ENCODE results near the gene GRM1. TPM values are rescaled to one million over a fixed set of nuclear protein-coding genes. Genes with fewer than 3 reads are reported as not detected.

GRM1 gene
- total and polyA plus RNA-seq, 2 donors (not counting 3 experiments of a cell fraction or from before 2014, with no cell fraction given), result 0.07 TPM; not detected in 1

DNA sequence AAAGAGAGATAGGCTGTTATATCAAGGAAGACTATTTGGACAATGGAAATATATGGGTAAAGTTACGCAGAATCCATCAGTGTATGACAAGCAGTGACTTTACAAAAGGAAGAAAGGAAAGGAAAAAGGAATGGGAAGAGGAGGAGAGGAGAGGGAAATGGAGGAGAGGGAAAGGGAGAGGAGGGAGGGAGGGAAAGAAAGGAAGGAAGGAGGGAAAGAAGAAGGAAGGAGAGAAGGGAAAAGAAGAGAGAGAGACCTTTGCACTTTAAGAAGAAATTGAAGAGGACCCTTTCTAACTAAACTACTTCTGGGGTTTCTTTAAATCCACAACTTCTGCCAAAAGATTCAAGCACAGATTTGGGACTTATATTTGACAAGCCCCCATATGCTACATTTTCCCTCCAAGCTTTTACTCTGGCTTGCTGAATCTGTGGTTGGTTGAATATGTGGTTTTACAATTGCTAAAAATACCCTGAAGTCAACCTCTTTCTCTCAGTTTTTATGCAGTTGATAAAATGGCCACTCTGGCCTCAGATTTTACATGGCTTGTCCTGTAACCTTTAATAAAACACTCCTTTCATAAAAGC lies 394.0 kb downstream of the GRM1 start:
- H3K9me1 ChIP-seq (replicated peaks; ENCODE audit: control insufficient read depth, extremely low read depth, insufficient read depth, low read length), result no peaks in the 10 kb centered on the region
- no peak overlapping the region for H3K4me3 ChIP-seq (replicated peaks in 1 of 3; ENCODE audit: insufficient read depth in 1 of 3, low read depth in 1 of 3, low read length in 3 of 3)
- DNase-seq (ENCODE audit: low read depth, low spot score), result no peak
- intact Hi-C loops (cut with micrococcal nuclease), result no loop called here
- H3K36me3 ChIP-seq (ENCODE audit: control insufficient read depth in 2 of 2, extremely low read depth in 1 of 2, insufficient read depth in 2 of 2, low read length in 2 of 2), result no peaks in the 10 kb centered on the region
- no peak overlapping the region for H3K4me2 ChIP-seq (ENCODE audit: insufficient read depth, low read length)
- no TSS peak for BruUV-seq (replicated peaks)
- CTCF ChIA-PET, result no interaction called here
- no peaks in the 10 kb centered on the region for H3K9me3 ChIP-seq (replicated peaks; ENCODE audit: control insufficient read depth, insufficient read depth, low read length)
- H3K27ac ChIP-seq (ENCODE audit: insufficient read depth, low read depth, low read length), result no peak overlapping the region
- no peak overlapping the region for H3K9ac ChIP-seq (replicated peaks; ENCODE audit: extremely low read depth, insufficient read depth, low read length)
- no peak overlapping the region for H2AFZ ChIP-seq (ENCODE audit: low read depth, low read length)
- no peaks in the 10 kb centered on the region for H3K4me1 ChIP-seq (ENCODE audit: control insufficient read depth, extremely low read depth, insufficient read depth, low read length)
- no peak for FAIRE-seq
- no peaks in the 10 kb centered on the region for H3K27me3 ChIP-seq (ENCODE audit: control insufficient read depth in 2 of 2, insufficient read depth in 2 of 2, low read length in 2 of 2)
- POLR2A ChIA-PET, result no interaction called here
- TF ChIP-seq, protein P1, sequence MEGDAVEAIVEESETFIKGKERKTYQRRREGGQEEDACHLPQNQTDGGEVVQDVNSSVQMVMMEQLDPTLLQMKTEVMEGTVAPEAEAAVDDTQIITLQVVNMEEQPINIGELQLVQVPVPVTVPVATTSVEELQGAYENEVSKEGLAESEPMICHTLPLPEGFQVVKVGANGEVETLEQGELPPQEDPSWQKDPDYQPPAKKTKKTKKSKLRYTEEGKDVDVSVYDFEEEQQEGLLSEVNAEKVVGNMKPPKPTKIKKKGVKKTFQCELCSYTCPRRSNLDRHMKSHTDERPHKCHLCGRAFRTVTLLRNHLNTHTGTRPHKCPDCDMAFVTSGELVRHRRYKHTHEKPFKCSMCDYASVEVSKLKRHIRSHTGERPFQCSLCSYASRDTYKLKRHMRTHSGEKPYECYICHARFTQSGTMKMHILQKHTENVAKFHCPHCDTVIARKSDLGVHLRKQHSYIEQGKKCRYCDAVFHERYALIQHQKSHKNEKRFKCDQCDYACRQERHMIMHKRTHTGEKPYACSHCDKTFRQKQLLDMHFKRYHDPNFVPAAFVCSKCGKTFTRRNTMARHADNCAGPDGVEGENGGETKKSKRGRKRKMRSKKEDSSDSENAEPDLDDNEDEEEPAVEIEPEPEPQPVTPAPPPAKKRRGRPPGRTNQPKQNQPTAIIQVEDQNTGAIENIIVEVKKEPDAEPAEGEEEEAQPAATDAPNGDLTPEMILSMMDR (IDR thresholded peaks at IDR 0.05; ENCODE audit: extremely low read depth in 1 of 2, insufficient read depth in 1 of 2, low read depth in 1 of 2, low read length in 2 of 2), result no peak
- TF ChIP-seq, protein P2, sequence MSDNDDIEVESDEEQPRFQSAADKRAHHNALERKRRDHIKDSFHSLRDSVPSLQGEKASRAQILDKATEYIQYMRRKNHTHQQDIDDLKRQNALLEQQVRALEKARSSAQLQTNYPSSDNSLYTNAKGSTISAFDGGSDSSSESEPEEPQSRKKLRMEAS (IDR thresholded peaks at IDR 0.05; ENCODE audit: insufficient read depth, insufficient read length), result no peak
- no peak for TF ChIP-seq MYC (IDR thresholded peaks at IDR 0.05; ENCODE audit: low read depth, low read length)
- TF ChIP-seq EZH2 (IDR thresholded peaks at IDR 0.05; ENCODE audit: borderline replicate concordance, low read depth, low read length, severe bottlenecking), result no peak
- dilution Hi-C loops (cut with MboI; ENCODE audit: extremely low pct_ligation_motif_present, low sequenced_read_pairs), result no loop called here
- no peaks in the 10 kb centered on the region for H3K79me2 ChIP-seq (ENCODE audit: control insufficient read depth, insufficient read depth, low read length)
- no peaks in the 10 kb centered on the region for H4K20me1 ChIP-seq (replicated peaks; ENCODE audit: control insufficient read depth, extremely low read depth, insufficient read depth, low read length)

DNA sequence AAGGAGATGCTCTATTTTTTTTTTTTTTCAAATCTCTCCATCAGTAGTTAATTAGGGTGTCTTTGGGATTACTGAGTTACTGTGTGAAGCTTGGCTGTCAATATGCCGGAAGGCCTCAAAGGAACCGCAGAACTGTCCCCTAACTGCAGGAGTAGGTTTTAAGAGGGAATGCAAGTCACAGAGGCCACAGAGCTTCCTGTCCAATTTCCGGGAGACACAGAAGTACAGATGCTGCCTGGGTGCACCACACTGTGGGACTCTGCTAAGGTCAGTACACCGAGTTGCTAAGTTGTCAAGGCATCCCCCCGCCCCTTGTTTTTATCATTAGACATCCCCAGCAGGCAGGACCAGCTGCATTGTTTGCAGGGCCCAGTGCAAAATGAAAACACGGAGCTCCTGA lies 394.6 kb downstream of the GRM1 start:
- no peak overlapping the region for H2AFZ ChIP-seq (ENCODE audit: low read depth, low read length)
- TF ChIP-seq FOS (IDR thresholded peaks at IDR 0.05; ENCODE audit: borderline replicate concordance, insufficient read depth, low read length) (no peak), JUN (IDR thresholded peaks at IDR 0.05; ENCODE audit: borderline replicate concordance, insufficient read depth, insufficient read length, low read depth) (no peak), POLR2AphosphoS5 (IDR thresholded peaks at IDR 0.05; ENCODE audit: insufficient read depth, low read depth, low read length) (no peak), MYC (IDR thresholded peaks at IDR 0.05; ENCODE audit: low read depth, low read length) (no peak), EZH2 (IDR thresholded peaks at IDR 0.05; ENCODE audit: borderline replicate concordance, low read depth, low read length, severe bottlenecking) (no peak), POLR2A (IDR thresholded peaks at IDR 0.05; ENCODE audit: low read depth, low read length) (no peak), GATA2 (IDR thresholded peaks at IDR 0.05; ENCODE audit: insufficient read depth, insufficient read length, low read depth, low read length) (no peak)
- TF ChIP-seq, protein P1 (IDR thresholded peaks at IDR 0.05; ENCODE audit: extremely low read depth in 1 of 2, insufficient read depth in 1 of 2, low read depth in 1 of 2, low read length in 2 of 2), result no peak
- TF ChIP-seq, protein P2 (IDR thresholded peaks at IDR 0.05; ENCODE audit: insufficient read depth, insufficient read length), result no peak
- H4K20me1 ChIP-seq (replicated peaks; ENCODE audit: control insufficient read depth, extremely low read depth, insufficient read depth, low read length), result no peaks in the 10 kb centered on the region
- no peaks in the 10 kb centered on the region for H3K79me2 ChIP-seq (ENCODE audit: control insufficient read depth, insufficient read depth, low read length)
- H3K9me1 ChIP-seq (replicated peaks; ENCODE audit: control insufficient read depth, extremely low read depth, insufficient read depth, low read length), result no peaks in the 10 kb centered on the region
- no peak overlapping the region for H3K4me2 ChIP-seq (ENCODE audit: insufficient read depth, low read length)
- dilution Hi-C loops (cut with MboI; ENCODE audit: extremely low pct_ligation_motif_present, low sequenced_read_pairs), result no loop called here
- no peaks in the 10 kb centered on the region for H3K36me3 ChIP-seq (ENCODE audit: control insufficient read depth in 2 of 2, extremely low read depth in 1 of 2, insufficient read depth in 2 of 2, low read length in 2 of 2)
- intact Hi-C loops (cut with micrococcal nuclease), result no loop called here
- FAIRE-seq (no peak), DNase-seq (ENCODE audit: low read depth, low spot score) (no peak)
- peaks cover 0 to 2% of the 10 kb centered on the region in 2 experiments for H3K27me3 ChIP-seq (ENCODE audit: control insufficient read depth in 2 of 2, insufficient read depth in 2 of 2, low read length in 2 of 2)
- H3K9me3 ChIP-seq (replicated peaks; ENCODE audit: control insufficient read depth, insufficient read depth, low read length), result no peaks in the 10 kb centered on the region
- no peak overlapping the region for H3K4me3 ChIP-seq (replicated peaks in 1 of 3; ENCODE audit: insufficient read depth in 1 of 3, low read depth in 1 of 3, low read length in 3 of 3)
- no peak overlapping the region for H3K27ac ChIP-seq (ENCODE audit: insufficient read depth, low read depth, low read length)
- H3K9ac ChIP-seq (replicated peaks; ENCODE audit: extremely low read depth, insufficient read depth, low read length), result no peak overlapping the region
- ChIA-PET CTCF (no interaction called here), POLR2A (no interaction called here)
- no TSS peak for BruUV-seq (replicated peaks)
- no peaks in the 10 kb centered on the region for H3K4me1 ChIP-seq (ENCODE audit: control insufficient read depth, extremely low read depth, insufficient read depth, low read length)

Measured in endothelial cell of umbilical vein (primary cell).